Kidney glomerular epithelial cell (primary cell): Measurements from ENCODE around the gene CES3.
A peak's percentile ranks its signal among the peaks of the same experiment; 100 is the strongest.
"Not testable (repeated sequence)": the region's sequence is repeated elsewhere in the genome, so short reads cannot be mapped to it uniquely, and the experiment has no call there.

Source experiments
- DNase-seq: peaks from one replicate; lab custom pipeline; 2025; lab: John Stamatoyannopoulos, UW

CES3 gene

GRCh38 chr16:66970775-66971720 is 10.0 kb downstream of the CES3 start:
- peak; percentile 95 for DNase-seq

- DNase-seq, result no peak
Measured at GRCh38 chr16:66972983-66973382, 11.9 kb downstream of the CES3 start.

GRCh38 chr16:66973716-66974115 is 12.7 kb downstream of the CES3 start:
- no peak for DNase-seq

DNA sequence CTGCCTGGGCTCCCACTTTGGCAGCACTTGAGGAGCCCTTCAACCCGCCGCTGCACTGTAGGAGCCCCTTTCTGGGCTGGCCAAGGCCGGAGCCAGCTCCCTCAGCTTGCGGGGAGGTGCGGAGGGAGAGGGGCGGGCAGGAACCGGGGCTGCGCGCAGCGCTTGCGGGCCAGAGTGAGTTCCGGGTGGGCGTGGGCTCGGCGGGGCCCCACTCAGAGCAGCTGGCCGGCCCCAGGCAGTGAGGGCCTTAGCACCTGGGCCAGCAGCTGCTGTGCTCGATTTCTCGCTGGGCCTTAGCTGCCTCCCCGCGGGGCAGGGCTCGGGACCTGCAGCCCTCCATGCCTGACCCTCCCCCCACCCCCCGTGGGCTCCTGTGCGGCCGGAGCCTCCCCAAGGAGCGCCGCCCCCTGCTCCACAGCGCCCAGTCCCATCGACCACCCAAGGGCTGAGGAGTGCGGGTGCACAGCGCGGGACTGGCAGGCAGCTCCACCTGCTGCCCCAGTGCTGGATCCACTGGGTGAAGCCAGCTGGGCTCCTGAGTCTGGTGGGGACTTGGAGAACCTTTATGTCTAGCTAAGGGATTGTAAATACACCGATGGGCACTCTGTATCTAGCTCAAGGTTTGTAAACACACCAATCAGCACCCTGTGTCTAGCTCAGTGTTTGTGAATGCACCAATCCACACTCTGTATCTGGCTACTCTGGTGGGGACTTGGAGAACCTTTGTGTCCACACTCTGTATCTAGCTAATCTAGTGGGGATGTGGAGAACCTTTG is 13.3 kb downstream of the CES3 start:
- not testable (repeated sequence) for DNase-seq

DNA sequence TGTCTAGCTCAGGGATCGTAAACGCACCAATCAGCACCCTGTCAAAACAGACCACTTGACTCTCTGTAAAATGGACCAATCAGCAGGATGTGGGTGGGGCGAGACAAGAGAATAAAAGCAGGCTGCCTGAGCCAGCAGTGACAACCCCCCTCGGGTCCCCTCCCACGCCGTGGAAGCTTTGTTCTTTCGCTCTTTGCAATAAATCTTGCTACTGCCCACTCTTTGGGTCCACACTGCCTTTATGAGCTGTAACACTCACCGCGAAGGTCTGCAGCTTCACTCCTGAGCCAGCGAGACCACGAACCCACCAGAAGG is 13.8 kb downstream of the CES3 start:
- DNase-seq, result not testable (repeated sequence)

- no peak for DNase-seq
Measured at GRCh38 chr16:66975302-66975893, 14.3 kb downstream of the CES3 start.

DNA sequence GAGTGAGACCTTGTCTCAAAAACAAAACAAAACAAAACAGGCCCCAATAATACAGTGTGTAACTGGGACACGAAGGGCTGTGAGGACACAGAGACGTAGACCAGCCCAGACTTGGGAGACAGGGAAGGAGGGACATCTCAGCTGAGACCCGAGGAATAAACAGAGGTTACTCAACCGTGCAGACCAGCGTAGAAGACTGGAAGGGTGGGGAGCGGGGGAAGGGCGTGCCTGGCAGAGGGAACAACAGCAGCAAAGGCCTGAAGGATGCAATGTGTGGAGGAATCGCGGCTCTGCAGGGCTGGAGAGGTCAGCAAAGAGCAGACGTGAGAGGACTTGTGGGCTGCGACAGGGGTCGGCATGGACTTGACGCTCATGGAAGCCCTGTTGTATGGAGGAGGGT is 15.7 kb downstream of the CES3 start:
- DNase-seq, result no peak

DNA sequence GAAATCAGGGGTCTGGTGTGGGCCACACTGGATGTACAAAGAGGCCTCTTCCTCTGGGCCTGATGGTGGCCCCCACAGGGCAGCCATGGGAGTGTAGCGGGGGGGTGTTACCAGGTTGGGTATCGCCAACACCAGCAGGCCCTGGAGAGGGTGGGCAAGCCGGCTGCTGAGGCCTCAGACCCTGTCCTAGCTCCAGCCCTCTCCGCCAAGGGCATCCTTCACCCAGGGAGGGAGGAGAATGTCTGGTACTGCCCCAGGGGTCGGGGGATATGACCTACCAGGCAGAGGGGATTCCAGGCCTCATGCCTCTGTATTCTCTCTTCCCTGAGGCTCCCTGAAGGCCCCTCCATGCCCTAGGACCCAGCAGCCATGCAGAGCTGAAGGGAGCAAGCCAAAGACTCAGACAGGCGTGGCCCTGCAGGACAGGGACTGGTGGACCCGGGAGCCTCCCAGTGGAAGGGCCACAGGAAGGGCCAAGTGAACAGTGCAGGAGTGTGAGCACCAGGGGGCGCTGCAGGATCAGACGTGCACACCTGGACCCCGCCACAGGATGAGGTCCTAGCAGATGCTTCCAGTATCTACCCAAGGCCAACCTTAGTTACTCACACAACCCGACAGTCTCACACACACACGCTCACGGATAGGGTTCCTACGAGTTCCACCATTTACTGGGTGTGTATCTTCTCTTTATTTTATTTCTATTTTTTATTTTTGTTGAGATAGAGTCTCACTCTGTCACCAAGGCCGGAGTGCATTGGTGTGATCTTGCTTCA is 16.5 kb downstream of the CES3 start:
- peak; percentile 75 for DNase-seq

DNA sequence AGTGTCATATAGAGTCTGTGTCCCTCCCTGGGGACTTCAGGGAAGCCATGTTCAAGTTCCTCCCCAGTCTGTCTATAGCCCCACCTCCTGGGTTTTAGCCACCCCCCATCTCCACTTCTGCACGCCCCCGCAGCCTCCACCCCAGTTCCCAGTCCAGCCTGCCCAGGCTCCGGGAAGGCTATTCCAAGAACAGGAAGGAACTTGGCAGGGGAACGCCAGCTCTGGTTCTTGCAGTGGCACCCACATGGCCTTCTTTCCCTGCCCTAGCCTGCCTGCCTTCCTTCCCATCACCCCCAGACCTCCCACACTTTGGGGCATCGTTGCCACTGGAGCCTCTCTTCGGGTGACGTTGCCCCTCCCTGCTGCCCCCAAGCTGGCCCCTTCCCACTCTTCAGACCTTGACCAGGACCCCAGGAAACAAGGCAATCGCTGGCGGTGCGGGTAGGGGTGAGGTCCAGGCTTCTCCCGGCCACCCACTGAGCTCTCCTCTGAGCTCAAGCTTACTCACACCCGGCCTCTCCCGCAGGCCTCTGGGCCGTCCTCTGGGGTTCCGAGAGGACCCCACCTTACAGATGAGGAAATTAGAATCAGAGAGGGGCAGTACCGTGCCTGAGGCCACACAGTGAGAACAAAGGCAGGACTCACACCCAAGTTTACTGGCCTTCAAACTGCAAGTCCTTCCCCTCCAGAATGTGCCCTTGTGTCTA is 18.1 kb downstream of the CES3 start:
- DNase-seq, result no peak

DNA sequence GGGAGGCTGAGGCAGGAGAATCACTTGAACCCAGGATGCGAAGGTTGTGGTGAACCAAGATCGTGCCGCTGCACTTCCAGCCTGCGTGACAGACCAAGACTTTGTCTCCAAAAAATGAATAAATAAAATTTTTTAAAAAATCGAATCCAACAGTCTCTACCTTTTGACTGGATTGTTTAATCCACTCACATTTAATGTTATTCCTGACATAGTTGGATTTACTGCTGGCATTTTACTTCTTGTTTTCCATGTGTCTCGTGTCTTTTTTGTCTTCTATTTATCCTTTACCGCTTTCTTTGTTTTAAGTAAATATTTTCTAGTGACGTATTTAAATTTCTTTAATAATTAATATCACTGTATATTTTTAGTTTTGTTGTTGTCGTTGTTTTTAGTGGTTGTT is 22.0 kb downstream of the CES3 start:
- no peak for DNase-seq

DNA sequence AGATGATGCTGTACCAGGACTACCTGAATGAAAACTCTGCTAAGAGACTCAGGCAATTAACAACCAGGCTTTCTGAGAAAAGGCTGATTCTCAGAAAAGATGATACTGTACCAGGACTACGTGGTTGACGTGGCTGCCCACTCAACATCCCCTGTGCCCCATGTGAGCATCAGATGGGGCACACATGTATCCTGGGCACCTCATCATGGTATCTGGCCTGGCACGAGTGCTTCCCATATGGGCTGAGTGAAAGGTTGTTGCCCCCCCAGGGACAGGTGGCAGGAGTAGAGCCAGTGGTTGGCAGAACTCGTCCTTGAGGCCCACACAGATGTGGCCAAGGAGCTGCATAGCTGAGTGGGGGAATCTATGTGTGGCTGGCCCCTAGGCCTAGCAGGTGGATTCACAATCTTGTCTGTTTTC is 23.8 kb downstream of the CES3 start:
- DNase-seq, result no peak

DNA sequence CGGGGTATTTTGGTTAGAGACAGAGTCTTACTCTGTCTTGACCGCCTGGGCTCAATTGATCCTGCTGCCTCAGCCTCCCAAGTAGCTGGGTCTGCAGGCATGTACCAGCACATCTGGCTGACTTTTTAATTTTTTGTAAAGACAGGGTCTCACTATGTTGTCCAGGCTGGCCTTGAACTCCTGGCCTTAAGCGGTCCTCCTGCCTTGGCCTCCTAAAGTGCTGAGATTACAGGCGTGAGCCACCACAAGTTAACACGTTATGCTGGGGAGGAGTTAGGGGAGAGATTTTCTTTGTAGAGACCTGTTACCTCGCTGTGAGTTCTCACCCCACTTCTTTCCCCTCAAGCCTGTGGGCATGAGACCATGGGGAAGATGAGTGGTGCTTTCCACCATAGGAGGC is 25.5 kb downstream of the CES3 start:
- no peak for DNase-seq

DNA sequence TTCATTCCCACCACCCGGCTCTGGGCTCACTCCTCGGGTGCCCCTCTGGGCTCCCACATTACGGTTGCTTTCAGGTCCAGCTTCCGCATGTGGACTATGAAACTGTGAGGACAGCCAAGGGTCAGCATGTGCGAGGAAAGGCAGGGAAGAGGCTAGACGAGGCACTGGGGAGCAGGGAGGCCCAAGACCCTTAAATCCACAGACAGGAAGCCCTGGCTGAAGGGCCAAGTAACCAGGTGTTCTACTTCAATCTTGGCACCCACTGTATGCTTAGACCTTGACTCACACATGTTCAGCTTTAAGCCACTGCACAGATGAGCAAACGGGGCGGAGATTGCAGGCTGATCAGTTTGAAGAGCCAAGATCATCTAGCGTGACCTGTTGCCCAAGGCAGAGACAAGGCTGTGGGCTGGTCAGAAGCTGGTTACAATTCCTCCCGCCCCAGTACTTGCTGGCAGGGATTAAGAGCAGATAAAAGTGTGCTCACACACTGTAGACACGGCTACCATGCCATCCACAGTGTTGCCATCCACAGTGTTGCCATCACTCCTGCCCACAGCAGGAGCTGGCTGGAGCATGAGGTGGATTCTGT is 27.2 kb downstream of the CES3 start, which contains the start of gene CES4A:
Gene CES4A (plus strand): TSS at position 393 of the 592 bp plus-strand sequence. CDS start 184 bp downstream, at position 577.
- peak; percentile 85 for DNase-seq

DNA sequence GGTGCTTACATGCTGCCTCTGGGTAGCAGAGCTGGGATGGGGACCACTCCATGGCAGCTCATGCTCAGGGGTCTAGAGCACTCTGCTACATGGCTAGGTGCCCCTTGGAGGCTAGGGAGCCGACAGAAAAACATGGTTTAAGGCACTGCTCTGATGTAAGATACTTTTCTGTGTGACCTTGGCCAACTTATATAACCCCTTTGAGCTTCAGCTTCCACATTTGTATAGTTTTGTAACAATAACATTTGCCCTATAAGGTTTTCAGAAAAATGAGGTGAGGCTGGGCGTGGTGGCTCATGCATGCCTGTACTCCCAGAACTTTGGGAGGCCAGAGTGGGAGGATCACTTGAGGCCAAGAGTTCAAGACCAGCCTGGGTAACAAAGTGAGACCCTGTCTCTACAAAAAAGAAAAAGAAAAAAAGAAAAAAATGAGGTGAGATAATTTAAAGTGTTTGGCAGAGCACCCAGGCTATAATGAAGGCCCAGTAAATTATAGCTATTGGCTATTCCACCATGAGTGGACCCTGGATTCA is 30.5 kb downstream of the CES3 start:
- no peak for DNase-seq

DNA sequence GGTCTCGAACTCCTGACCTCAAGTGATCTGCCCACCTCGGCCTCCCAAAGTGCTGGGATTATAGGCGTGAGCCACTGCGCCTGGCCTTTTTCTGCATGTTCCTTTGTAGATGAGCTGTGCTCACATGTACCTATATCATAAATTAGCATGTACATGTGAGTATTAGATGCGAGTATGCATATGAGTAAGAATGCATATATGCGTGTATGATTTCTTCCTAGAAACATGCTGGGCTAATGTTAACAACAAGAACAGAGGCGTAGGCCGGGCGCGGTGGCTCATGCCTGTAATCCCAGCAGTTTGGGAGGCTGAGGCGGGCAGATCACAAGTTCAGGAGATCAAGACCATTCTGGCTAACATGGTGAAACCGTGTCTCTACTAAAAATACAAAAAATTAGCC is 32.5 kb downstream of the CES3 start:
- DNase-seq, result not testable (repeated sequence)

GRCh38 chr16:66996324-66996982 is 35.4 kb downstream of the CES3 start:
- peak; percentile 92 for DNase-seq

DNA sequence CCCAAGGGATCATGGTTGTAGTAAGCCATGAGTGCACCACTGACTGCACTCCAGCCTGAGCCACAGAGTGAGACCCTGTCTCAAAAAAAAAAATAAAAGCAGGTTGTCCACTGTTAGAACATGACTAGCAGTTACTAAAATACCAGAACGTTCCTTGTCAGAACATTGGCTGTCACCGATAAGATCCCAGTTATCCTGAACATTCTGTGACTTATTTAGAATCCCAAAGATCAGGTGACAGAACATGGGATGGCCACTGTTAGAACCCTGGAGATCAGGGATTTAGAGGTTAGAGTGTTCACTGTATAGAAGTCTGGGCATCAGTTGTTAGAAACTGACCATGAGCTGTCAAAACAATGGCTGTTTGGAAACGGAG is 35.9 kb downstream of the CES3 start:
- DNase-seq, result no peak

- DNase-seq, result no peak
Measured at GRCh38 chr16:67000384-67001351, 39.6 kb downstream of the CES3 start.

DNA sequence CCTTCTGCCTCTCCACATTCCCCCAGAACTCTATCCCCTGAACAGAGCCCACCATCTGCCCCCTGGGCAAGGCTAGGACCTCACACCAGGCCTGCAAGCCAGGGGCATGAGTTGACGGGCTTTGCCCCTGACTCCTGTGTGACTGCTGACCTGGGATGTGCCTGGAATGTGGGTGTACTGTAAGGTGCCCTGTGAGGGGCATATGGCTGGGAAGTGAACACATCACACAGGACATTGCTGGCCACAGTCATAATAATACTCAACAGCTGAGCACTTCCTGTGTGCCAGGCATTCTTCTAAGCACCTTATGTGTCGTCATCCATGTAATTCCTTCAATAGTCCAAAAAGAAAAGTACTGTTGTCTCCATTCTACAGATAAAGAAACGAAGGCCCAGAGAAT is 40.7 kb downstream of the CES3 start:
- DNase-seq, result peak; percentile 10
